NCI-H2107 treated with DMSO at 0.1 percent for 48 hours (cell line): ENCODE measurements around the gene CARD10.
A peak's percentile ranks its signal among the peaks of the same experiment; 100 is the strongest.
"Not testable (repeated sequence)": the region's sequence is repeated elsewhere in the genome, so short reads cannot be mapped to it uniquely, and the experiment has no call there.

ENCODE experiments used
- DNase-seq: peaks from one replicate; lab custom pipeline; 2025; ENCODE audit not compliant: unreplicated experiment; lab: John Stamatoyannopoulos, UW

CARD10 gene

DNA sequence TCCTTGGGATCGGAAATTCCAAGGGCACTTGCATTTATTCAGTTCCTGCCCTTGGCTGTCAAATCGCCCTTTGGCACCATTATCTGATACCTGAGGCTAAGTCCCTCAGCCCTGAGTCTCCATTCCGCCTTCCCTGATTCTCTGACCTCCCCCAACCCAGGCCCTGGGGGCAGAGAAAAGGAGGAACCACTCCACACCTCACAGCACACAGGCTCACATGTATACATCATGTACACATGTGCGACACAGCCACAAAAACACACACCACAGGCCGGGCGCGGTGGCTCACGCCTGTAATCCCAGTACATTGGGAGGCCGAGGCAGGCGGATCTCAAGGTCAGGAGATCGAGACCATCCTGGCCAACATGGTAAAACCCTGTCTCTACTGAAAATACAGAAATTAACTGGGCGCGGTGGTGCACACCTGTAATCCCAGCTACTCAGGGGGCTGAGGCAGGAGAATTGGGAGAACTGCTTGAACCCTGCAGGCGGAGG lies 51.0 kb downstream of the CARD10 start:
- not testable (repeated sequence) for DNase-seq

DNA sequence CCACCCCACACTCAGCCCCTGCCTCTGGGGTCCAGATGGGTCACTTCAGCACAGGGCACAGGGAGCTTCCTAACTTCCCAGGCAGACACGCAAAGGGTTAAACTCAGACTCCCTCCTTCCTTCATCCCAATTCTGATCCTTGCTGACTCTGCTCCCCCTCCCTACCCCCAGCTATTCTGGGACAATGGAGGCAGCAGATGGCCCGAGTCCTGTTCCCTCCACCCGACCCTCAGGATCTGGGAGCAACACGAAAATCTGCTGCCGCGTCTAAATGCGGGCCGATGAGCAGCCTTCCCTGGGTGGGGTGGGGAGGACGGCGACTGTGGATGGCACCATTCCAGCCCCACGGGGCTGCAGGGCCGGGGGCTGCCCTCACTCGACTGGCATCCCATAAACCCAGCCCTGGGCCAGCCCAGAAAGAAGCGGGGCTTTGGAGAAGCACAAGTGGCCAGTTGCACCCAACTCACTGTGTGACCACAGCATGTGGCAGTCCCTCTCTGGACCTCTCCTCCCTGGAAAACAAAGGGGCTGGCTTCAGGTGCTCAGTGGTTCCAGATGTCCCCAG lies 51.7 kb downstream of the CARD10 start:
- no peak for DNase-seq

DNA sequence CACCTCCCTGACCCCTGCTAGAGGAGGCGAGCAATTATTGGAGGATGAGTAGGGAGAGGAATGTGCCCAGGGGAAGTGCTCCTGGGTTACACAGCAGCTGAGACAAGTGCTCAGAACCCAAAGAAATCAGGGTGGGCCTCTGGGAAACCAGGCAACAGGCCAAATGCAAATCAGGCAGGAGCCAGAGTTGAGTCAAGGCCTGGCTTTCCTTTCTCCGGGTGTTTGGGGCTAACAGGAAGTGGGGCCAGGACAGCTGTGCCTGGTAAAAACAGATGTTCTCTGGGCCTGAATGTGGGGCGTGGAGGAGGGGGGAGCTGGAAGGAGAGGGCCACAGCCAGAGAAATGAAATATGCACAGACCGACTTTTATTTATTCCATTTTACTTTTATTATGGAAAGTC lies 55.0 kb downstream of the CARD10 start:
- no peak for DNase-seq

DNA sequence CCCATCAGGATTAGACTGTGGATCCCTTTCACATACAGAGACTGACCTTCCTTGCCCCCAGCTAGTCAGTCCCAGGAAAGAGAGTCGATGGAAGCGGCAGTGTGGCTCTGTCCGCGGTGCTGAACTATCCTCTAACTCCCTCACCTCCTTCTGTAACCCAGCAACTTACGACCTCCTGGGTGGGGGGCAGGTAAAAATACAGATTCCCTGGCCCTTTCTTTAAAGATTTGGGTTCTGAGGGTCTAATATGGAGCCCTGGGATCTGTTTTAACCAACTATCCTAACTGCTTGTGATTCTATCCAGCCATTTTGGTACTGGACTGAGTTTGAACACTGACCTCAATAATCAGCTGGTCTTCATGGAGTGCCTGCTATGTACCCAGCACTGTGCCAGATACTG lies 56.2 kb downstream of the CARD10 start:
- no peak for DNase-seq

DNA sequence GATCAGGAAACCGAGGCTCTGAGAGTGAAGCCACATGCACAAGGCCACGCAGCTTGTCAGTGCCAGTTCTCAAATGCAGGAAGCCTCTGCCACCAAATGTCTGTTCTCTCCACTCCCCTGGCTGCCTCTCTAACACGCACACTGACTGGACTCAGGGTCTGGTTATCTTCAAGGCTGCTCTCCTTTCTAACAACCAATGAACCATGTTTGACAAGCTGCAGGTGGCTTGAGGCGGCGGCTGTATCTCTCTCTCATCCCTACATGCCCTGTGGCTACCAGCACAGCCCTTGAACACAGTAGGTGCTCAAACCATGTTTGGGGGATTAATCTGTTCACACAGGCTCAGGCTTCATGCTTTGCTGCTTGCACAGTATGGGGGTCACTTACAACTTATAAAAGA lies 56.8 kb downstream of the CARD10 start:
- no peak for DNase-seq

DNA sequence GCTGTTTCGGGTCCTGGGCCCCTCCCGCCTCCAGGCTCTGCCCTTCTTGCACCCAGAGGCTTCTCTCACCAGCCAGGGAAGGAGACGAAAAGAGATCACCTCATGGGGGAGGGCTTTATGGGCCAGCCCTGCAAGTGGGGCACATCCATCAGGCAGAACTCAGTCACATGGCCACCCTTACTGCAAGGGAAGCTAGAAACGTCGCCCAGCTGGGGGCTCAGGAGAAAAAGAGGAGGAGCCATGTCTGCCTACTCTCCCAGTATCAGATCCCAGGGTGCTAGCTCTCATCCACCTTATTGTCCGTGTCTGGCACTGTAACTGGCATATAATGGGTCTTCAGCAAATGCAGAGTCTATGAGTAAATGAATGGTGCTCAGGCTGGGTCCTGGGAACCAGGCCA lies 57.3 kb downstream of the CARD10 start:
- DNase-seq = peak; percentile 11

DNA sequence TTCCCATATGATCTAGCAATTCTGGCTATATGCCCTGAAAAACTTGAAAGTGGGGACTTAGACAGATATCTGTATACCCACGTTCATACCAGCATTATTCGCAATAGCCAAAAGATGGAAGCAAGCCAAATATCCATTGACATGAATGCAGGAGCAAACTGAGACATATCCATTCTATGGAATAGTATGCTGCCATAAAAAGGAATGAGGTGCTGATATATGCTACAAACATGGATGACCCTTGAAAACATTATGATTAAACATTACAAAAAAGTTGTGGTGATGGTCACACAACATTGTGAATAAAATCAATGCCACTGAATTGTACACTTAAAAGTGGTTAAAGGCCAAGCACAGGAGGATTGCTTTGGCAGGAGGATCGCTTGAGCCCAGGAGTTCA lies 58.5 kb downstream of the CARD10 start:
- no peak for DNase-seq

DNA sequence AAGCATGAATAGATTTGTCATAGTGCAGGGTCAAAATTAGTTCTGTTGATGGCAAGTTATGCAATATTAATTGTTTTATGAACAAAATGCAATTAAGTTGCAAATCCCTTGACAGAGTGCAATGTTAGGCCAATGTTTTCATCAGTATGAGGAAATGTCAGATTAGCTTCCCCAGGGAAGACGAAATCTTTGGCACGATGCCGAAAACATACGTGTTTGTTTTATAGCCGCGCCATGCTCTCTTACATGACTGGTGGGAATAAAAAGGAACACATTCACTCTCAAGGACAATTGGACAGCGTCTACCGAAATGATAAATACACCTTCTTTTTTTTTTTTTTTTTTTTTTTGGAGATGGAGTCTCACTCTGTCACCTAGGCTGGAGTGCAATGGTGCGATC lies 60.0 kb downstream of the CARD10 start:
- no peak for DNase-seq

DNA sequence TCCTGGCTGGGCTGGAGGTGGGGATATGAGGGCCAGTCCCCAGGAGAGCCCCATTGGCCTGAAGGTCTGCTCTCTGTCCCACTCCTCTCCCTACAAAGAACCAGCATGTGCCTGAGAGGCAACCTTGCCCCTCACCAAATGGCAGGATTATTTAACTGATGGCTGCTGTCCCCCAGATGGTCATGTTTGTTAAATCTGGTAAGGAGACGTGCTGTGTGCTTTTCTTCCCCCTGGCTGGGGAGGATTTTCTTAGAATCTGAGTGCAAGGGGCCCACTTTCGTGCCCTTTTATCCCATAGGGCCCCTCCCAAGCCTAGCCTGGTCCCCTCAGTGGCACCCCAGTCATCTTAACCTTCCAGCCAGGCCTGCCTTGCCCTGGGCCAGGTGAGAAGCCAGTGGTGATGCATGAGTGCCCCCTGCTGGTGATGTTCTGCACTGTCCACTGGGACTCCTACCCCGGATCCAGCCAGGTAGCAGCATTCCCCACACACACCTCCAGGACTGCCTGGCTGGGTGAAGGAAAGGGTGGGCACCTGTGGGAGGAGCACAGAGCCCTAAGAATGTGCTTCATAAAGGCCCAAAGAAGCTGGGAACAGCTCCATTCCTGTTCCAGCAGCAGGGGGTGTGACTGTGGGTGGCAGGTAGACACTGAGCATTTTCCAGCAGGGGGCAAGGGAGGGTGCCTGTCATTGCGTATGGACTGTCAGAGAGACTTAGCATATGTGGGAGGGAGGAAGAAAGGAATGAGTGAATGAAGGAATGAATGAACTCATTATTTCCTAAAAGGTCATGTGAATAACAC lies 61.9 kb downstream of the CARD10 start:
- DNase-seq = peak; percentile 10

DNA sequence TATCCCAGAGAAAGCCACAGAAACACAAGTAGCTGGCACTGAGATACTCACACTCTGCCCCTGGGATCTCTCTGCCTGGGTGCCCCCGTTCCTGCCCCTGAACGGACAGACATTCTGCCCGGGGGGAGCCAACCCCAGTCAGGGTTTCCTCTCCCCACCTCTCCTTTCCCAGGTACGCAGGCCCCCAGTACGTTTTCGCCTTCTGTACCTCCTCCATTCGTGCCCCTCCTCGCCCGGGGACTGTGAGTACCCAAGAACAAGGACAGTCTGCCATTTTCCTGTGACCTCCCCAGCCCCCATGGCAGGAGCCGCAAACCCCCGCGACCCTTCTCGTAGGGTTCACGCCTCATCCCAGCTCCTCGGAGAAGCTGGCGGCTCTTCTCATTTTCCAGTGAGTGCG lies 62.9 kb downstream of the CARD10 start:
- DNase-seq = no peak

DNA sequence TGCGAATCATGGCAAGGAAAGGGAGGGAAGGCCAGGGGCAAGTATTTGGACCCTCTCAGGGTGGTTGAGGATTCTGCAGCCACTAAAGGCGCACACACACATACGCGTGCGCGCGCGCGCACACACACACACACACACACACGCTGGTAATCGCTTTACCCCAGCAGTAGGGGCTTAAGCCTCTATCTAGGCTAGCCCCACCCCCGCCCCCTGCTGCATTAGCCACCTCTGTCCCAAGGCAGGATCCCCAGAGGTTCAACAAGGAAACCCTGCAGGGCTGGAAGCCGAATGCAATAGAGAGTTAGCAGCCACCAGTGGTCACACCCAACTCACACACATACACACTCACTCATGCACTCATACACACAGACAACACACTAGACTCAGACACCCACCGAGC lies 63.3 kb downstream of the CARD10 start:
- no peak for DNase-seq

DNA sequence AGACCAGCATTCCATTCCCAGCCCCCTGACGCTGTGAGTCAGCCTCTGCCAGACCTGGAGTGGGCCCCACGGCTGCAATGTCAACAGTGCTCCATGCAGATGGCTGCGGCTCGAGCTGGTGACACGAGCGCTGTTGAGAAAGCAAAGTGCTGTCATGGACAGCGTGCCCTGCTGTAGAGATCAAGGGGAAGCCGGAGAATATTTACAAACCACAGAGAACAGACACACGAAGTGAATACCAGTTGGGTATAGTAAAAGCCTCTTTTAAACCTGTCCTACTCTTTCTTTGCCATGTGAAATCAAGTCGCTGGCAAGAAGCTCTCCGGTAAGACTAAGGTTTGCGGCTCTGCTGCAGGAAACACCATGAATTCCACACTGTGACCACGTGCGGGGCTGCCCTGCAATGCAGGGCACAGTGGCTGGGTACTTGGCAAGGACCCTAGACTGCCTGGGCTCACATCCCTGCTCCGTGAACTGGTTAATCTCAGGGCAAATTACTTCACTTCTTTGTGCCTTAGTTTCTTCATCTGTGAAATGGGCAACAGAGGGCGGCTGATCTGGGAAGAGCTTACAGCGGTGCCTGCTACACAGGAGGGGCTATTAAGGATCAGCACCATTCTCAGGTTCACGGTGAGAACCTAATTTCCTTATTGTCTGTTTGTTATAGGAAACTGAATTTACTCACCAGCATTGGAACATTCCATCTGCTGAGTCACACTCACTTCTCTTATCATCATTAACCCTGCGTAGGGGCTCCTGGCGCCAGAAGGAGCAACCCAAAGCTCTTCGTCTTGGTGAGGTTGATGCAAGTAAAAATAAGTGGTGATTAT lies 64.1 kb downstream of the CARD10 start:
- DNase-seq = peak; percentile 19

DNA sequence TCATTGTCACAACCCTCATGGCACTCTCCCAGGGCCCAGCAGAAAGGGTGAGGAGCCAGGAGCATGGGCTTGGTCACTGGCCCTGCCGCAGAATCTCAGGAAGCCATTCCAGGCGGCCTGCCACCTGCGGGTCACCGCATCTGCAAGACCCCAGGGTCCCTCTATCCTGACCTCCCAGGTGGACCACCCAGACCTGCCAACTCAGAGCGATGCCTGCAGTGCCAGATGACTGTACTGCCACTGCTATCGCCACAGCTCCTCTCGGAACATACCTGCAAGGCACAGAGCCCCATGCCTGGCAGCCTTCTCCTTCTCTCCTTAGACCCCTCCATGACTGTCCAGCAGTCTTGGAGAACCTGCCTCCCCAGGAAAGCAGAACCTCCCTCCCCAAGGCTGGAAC lies 65.5 kb downstream of the CARD10 start:
- no peak for DNase-seq

DNA sequence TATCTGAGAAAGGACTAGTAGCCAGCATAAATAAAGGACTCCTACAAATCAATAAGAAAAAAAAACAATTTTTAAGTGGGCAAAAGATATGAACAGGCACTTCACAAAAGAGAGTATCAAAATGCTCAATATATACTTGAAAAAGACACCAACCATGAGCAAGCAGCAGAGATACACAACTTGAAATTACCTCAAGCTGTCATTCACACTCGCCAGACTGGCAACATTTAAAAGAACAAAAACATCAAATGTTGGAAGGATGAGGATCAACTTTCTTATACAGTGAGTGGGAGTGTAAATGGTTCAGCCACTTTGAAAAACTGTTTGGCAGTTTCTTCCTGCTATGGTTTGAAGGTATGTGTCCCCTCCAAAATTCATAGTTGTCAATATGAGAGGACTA lies 68.0 kb downstream of the CARD10 start:
- DNase-seq = no peak

DNA sequence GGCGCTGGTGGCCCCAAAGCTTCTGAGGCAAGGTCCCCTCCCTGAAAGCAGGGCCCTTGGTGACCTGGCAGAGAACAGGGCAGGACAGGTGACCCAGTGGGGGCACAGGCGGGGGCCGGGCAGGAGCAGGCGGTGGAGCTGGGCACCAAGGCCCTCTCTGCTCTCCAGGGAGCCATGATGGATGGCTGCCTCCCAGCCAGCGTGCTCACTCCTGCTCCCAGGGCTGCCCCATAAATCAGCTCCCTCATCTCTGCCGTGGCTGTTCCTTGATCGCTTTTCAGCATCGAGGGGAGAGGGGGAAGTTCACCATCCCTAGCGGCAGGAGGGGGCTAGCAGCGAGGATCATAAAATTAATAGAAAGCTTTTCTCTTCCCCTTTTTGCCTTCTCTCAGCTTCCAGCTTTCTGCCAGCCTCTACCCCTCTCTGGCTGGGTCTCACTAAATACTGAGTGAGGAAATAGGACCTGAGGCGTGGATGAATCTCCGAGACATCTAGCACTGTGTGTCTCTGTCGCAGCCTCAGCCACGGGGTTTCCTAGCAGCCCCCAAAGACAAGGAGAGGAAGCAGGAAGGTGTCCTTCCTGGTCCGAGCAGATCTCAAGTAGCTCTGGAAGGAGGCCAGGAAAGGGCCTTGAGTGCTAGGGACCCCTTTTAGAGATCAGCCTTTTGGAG lies 69.7 kb downstream of the CARD10 start:
- no peak for DNase-seq

DNA sequence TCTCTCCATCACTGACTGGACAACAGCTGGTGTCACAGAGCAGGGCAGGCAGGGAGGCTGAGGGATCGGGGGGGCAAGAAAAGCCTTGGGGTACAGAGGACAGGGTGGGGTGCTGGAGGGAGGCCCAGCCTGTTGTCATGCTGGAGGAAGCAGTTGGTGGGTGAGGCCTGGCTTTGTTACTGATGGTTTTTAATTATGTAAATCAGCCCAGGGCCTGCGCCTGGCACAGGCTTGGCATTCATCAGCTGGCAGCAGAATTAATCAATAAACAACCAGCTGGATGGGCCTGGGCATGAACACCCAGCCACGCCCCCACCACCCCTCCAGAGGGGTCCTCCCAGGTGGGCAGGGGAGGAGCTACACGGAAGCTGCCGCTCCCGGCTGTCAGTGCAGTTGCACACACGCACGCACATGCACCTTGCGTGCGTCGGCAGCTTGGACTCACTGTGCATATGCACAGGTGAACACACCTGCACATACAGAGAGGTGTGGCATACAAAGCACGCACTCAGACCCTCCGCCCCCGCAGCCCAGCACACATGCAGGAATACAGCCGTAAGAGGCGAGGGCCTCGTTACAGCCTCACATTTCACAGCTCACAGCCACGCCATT lies 70.6 kb downstream of the CARD10 start:
- no peak for DNase-seq

DNA sequence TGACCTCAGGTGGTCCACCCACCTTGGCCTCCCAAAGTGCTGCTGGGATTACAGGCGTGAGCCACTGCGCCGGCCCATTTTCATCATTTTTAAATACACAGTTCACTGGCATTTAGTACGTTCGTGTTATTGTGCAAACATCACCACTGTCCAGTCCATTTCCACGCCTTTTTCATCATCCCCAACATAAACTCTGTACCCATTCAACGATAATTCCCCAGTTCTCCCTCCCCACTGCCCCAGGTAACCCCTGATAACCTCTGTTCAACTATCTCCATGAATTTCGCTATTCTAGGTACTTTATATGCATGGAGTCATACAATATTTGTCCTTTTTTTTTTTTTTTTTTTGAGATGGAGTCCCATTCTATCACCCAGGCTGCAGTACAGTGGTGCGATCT lies 73.7 kb downstream of the CARD10 start:
- DNase-seq = no peak

DNA sequence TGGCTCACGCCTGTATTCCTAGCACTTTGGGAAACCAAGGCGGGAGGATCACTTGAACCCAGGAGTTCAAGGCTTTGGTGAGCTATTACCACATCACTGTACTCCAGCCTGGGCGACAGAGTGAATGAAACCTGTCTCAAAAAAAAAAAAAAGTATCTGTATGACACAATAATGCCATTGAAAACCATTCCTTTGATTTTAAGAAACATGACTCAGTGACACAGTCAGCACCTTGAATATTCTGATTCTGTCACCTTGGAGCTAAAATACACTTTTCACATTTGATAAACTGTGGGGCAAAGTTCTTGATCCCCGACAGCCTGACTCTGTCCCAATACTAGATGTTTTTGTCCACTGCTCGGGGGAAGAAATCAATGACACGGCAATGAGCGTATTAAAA lies 75.2 kb downstream of the CARD10 start:
- DNase-seq = no peak

DNA sequence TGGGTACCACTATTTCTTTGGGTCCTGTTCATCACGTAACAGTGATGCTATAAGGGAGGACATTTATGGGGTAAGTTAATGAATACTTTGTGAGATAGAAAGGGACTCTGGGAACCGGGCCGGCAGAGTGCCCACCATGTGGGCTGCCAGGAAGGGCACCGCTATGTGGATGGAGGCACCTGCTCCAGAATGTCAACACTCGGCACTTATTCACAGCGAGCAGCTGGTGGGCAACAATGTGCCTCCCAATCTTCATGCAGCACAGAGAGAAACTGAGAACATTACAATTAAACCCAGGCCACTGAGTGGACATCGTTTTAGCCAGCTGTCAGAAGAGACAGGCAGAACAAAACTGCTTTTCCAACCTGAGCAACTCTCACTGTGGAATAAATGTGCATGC lies 76.1 kb downstream of the CARD10 start:
- no peak for DNase-seq

DNA sequence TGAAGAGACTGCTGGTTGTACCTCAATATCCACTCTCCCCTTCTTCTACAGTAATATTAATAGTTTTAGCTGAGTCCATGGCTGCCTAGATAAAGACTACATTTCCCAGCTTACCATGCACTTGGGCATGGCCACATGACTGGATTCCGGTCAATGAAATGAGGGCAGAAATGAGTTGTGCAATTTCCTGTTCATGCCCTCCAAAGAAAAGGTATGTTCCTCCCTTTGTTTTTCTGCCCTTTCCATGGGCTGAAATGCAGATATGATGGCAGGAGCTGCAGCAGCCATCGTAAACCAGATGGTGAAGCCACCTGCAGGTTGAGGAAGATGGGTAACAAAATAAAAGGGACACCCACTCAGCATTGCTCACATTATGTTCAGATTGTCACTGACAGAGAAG lies 76.7 kb downstream of the CARD10 start:
- no peak for DNase-seq

DNA sequence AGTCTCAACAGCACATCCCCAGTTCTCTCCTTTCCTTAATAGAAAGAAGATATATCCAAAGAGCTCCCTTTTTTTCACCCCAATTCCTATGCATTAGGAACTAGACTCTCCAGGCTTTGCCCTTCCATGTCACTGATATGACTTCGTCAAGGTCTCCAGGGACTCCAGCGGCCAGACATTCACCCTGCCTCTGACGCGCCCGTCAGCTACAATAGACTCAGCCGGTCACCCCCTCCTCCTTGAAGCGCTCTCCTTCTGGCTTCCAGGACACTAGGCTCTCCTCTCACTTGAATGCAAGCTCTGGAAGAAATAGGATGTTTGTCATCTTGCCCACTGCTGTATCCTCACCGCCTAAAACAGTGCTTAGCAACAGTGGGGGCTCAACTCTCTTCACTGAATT lies 77.1 kb downstream of the CARD10 start:
- no peak for DNase-seq
